GM21717 (cell line): Measurements from ENCODE around the gene LCE4A.

Experiments
- ATAC-seq: cut with Tn5 transposase; IDR thresholded peaks from one replicate; pipeline ENCODE4 v1.9.1; 2021; ENCODE audit warnings: mild to moderate bottlenecking, moderate library complexity; ENCODE audit not compliant: unreplicated experiment

The LCE4A gene

GRCh38 chr1:152745289-152745704 is 37.3 kb downstream of the LCE4A start:
- ATAC-seq: no peak

DNA sequence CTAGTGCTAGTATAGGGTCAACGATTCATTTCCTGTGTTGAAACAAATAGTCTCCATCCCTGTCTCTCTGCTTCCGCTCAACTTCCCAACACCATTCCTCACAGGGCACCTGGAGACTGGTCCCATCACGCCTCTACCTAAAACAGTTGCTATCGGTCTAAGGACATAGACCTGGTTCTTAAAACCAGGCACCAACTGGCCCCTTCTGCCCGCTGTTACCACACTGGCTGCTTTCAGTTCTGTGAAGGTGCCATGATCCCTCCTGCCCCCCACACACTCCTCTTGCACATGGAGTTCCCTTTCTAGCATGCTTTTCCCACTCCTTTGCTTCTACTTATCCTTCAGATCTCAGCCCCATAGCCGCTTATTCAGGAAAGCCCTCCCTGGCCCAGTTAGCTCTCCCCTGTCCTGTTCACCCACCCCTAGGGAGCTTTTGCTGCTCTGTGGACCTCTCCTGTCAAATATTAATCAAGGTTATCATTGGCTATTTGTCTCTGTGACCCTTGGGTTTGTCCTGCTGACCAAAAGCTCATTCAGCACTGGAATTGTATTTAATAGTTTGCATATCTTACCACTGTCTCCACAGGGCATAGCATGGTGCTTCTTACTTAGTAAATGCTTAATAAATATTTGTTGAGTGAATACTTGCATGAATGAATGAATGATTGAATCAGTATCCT is 37.9 kb downstream of the LCE4A start:
- ATAC-seq: no peak

GRCh38 chr1:152747831-152748230 is 39.9 kb downstream of the LCE4A start:
- no peak for ATAC-seq

DNA sequence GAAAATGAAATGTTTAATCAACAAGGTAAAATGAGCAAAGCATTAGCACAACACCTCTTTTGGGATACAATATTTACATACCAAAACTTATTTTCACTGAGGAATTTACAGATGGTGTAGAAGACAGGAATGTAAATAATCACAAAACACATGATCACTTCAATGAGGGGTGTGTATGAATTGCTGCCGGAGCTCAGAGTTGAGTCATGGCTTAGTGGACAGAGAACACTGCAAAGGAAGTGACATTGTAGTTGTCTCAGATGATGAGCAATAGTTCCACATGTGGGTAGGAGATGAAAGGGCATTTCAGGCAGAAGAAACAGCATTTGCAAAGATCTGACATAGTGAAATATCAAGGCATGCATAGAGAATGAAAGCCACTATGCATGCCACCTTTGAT is 44.3 kb downstream of the LCE4A start:
- no peak for ATAC-seq

GRCh38 chr1:152753586-152753985 is 45.6 kb downstream of the LCE4A start:
- ATAC-seq: no peak

GRCh38 chr1:152756872-152757271 is 48.9 kb downstream of the LCE4A start:
- no peak for ATAC-seq

DNA sequence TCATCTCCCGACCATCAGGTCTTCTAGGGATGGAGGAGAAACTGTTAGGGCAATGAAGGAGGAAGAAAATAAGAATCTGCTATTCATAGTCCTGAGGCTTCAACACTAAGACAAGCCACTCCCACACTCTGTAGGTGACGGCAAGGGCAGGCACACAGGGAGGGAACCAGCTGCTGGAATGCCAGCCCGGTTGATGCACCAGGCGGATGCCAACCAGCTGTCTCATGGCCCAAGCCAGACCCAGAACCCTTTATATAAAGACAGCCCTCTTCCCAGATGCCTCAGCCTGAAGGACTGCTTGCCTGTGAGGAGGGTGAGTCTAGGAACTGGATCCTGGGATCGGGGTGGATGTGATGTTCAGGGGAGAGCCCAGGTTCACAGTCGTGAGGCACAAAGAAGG is 49.8 kb downstream of the LCE4A start, which contains the start of gene KPRP:
TSS of gene KPRP (plus strand) at position 279 of the 400 bp plus-strand sequence. CDS start 1,564 bp downstream, outside the sequence.
- ATAC-seq: no peak

DNA sequence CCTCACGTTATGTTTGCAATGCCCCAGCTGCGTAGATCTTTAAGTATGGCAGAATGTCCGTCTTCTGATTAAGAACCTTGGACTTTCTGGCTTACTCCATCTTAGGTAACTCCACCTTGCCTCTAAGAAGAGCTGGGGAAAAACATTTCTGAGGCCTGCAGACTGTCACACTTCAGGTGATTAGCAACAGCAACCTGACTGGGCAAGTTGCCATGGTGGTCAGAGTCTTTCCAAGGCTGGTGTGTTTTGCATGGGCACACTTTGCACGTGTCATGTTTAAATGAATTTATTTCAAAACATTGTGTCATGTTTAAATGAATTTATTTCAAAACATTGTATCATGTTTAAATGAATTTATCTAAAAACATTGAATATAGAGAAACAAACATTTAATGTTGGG is 50.7 kb downstream of the LCE4A start:
- no peak for ATAC-seq
